Activated T-cell treated with anti-CD3 and anti-CD28 coated beads for 24 hours (primary cell): ENCODE data around the gene ELMO1.
A peak's percentile ranks its signal among the peaks of the same experiment; 100 is the strongest.

ENCODE experiments used
- DNase-seq: peaks from one replicate; pipeline ENCODE4 v3.0.0-alpha.2; 2020; ENCODE audit warnings: low read depth

ELMO1 gene

GRCh38 chr7:37048674-37049073 lies 400.0 kb downstream of the ELMO1 start:
- no peak for DNase-seq

GRCh38 chr7:37047260-37047659 lies 401.4 kb downstream of the ELMO1 start:
- no peak for DNase-seq

- no peak for DNase-seq
These were observed 402.1 kb downstream of the ELMO1 start for GRCh38 chr7:37046531-37047079.

- DNase-seq: no peak
These were observed 402.9 kb downstream of the ELMO1 start for GRCh38 chr7:37045681-37046179.

GRCh38 chr7:37041461-37041860 lies 407.2 kb downstream of the ELMO1 start:
- DNase-seq: no peak

GRCh38 chr7:37040330-37040729 lies 408.3 kb downstream of the ELMO1 start:
- no peak for DNase-seq

GRCh38 chr7:37039131-37039749 lies 409.4 kb downstream of the ELMO1 start:
- no peak for DNase-seq

- no peak for DNase-seq
These were observed 410.0 kb downstream of the ELMO1 start for GRCh38 chr7:37038706-37039105.

- DNase-seq: no peak
These were observed 411.4 kb downstream of the ELMO1 start for GRCh38 chr7:37037286-37037685.

GRCh38 chr7:37035631-37036030 lies 413.0 kb downstream of the ELMO1 start:
- DNase-seq: no peak

- DNase-seq: no peak
These were observed 415.5 kb downstream of the ELMO1 start for GRCh38 chr7:37033141-37033540.

GRCh38 chr7:37032258-37032601 lies 416.4 kb downstream of the ELMO1 start:
- no peak for DNase-seq

- DNase-seq: peak; percentile 52
These were observed 416.9 kb downstream of the ELMO1 start for GRCh38 chr7:37031571-37032257.

GRCh38 chr7:37028909-37029440 lies 419.7 kb downstream of the ELMO1 start:
- DNase-seq: peak; percentile 33

- no peak for DNase-seq
These were observed 420.9 kb downstream of the ELMO1 start for GRCh38 chr7:37027557-37028341.

- no peak for DNase-seq
These were observed 421.6 kb downstream of the ELMO1 start for GRCh38 chr7:37027104-37027503.

- DNase-seq: no peak
These were observed 429.7 kb downstream of the ELMO1 start for GRCh38 chr7:37018954-37019353.

GRCh38 chr7:37016064-37016878 lies 432.4 kb downstream of the ELMO1 start:
- no peak for DNase-seq

- DNase-seq: no peak
These were observed 433.2 kb downstream of the ELMO1 start for GRCh38 chr7:37015353-37016034.

GRCh38 chr7:37013771-37014170 lies 434.9 kb downstream of the ELMO1 start:
- no peak for DNase-seq
